Measurements from ENCODE around the gene LYRM9. TPM values are rescaled to one million over a fixed set of nuclear protein-coding genes. Genes with fewer than 3 reads are reported as not detected.

LYRM9 gene
- total and polyA plus RNA-seq, 2 of the 8 experiments (the other 6 are each of a cell fraction or from before 2014, with no cell fraction given): 4.3 to 5.2 TPM

- Histone ChIP-seq H2AK5ac (ENCODE audit: low read depth, low read length) (no peak overlapping the region), H3K27me3 (replicated peaks in 1 of 4; ENCODE audit: control insufficient read depth in 3 of 4, extremely low read depth in 1 of 4, insufficient read depth in 3 of 4, low read length in 3 of 4) (peaks cover 0 to 4% (median 0%) of the 10 kb centered on the region in 4 experiments; a peak in 3 of 7 replicates), H3K27ac (ENCODE audit: low read depth, low read length) (no peak overlapping the region), H4K20me1 (replicated peaks in 1 of 2; ENCODE audit: control insufficient read depth in 1 of 2, insufficient read depth in 2 of 2, low read length in 2 of 2) (no peaks in the 10 kb centered on the region), H3K36me3 (ENCODE audit: control insufficient read depth in 2 of 4, insufficient read depth in 4 of 4, low read length in 3 of 4) (no peaks in the 10 kb centered on the region), H3K23me2 (ENCODE audit: low read depth, low read length) (no peaks in the 10 kb centered on the region), H2BK5ac (ENCODE audit: low read depth, low read length) (no peak overlapping the region), H3K14ac (ENCODE audit: insufficient read length) (no peak overlapping the region), H3K56ac (replicated peaks; ENCODE audit: insufficient read length, low read depth, low read length) (no peak overlapping the region), H3K23ac (ENCODE audit: insufficient read length) (no peak overlapping the region), H2AFZ (ENCODE audit: low read length) (no peak overlapping the region), H2BK120ac (replicated peaks; ENCODE audit: low read depth, low read length) (no peak overlapping the region), H3K9me3 (ENCODE audit: insufficient read depth in 2 of 2, low read depth in 1 of 2, low read length in 1 of 2) (no peaks in the 10 kb centered on the region), H3K4me3 (ENCODE audit: extremely low read depth in 1 of 4, insufficient read depth in 2 of 4, low read depth in 3 of 4, low read length in 4 of 4) (no peak overlapping the region), H4K91ac (replicated peaks; ENCODE audit: insufficient read length, low read length) (no peak overlapping the region), H4K8ac (ENCODE audit: extremely low read depth, insufficient read depth, low read length) (no peak overlapping the region), H3K4ac (replicated peaks; ENCODE audit: insufficient read length, low read depth, low read length) (no peak overlapping the region), H2BK12ac (ENCODE audit: low read depth, low read length) (no peak overlapping the region), H3K9ac (replicated peaks in 1 of 4; ENCODE audit: extremely low read depth in 1 of 4, low read depth in 3 of 4, low read length in 3 of 4) (no peak overlapping the region), H2BK20ac (ENCODE audit: low read length) (no peak overlapping the region), H4K5ac (ENCODE audit: insufficient read length, low read depth, low read length) (no peak overlapping the region), H3K4me1 (replicated peaks in 1 of 4; ENCODE audit: control insufficient read depth in 3 of 4, insufficient read depth in 4 of 4, low read length in 3 of 4) (peaks cover 0 to 5% (median 0%) of the 10 kb centered on the region in 4 experiments; a peak in 3 of 7 replicates), H3K4me2 (ENCODE audit: insufficient read depth in 1 of 2, low read depth in 2 of 2, low read length in 2 of 2) (0 out of 4 replicates have a peak overlapping the region, but pooled peaks of 1 of the 2 experiments have one; percentile 39), H3K79me2 (ENCODE audit: control insufficient read depth in 1 of 2, insufficient read depth in 2 of 2, low read length in 2 of 2) (no peaks in the 10 kb centered on the region), H2BK15ac (ENCODE audit: low read length) (no peak overlapping the region), H3K18ac (ENCODE audit: extremely low read depth, low read length) (no peak overlapping the region), H3K79me1 (ENCODE audit: low read depth, low read length) (no peaks in the 10 kb centered on the region)
- ChIA-PET POLR2A (ENCODE audit: partially characterized antibody) (interaction anchor here (1.1 kb wide), 1 partner anchor 12 kb away, joined by 3 read pairs; the partner anchor contains the start of gene LYRM9), CTCF (ENCODE audit: partially characterized antibody) (interaction anchor here (0.8 kb wide), 1 partner anchor 10 kb away, joined by 3 read pairs; no protein-coding TSS in a partner anchor)
- 85% methylated on average over 5 of the region's 5 CpGs; no CpG with 5 or more reads in 1 of the 2 experiments for WGBS, 2 experiments (ENCODE audit: extremely low coverage in 1 of 2, insufficient coverage in 1 of 2, insufficient read length in 1 of 2, insufficient replicate concordance in 2 of 2, low coverage in 1 of 2, low lambda C conversion rate in 2 of 2, missing lambda C conversion rate in 1 of 2)
- FAIRE-seq: no peak
- no peak for DNase-seq (ENCODE audit: low read depth in 1 of 2, low spot score in 2 of 2)
- TF ChIP-seq, protein P1, sequence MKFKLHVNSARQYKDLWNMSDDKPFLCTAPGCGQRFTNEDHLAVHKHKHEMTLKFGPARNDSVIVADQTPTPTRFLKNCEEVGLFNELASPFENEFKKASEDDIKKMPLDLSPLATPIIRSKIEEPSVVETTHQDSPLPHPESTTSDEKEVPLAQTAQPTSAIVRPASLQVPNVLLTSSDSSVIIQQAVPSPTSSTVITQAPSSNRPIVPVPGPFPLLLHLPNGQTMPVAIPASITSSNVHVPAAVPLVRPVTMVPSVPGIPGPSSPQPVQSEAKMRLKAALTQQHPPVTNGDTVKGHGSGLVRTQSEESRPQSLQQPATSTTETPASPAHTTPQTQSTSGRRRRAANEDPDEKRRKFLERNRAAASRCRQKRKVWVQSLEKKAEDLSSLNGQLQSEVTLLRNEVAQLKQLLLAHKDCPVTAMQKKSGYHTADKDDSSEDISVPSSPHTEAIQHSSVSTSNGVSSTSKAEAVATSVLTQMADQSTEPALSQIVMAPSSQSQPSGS (IDR thresholded peaks at IDR 0.05; ENCODE audit: low read length): no peak
- TF ChIP-seq MAFK (IDR thresholded peaks at IDR 0.05; ENCODE audit: low read depth, low read length) (no peak), CBX5 (IDR thresholded peaks at IDR 0.05; ENCODE audit: low read depth, low read length) (no peak), SIN3A (conservative IDR thresholded peaks at IDR 0.05 in 1 of 2, IDR thresholded peaks at IDR 0.05 in 1 of 2; ENCODE audit: low read depth in 1 of 2, low read length in 2 of 2) (no peak), GABPA (IDR thresholded peaks at IDR 0.05; ENCODE audit: borderline replicate concordance, insufficient read depth, low read length) (no peak), POU5F1 (IDR thresholded peaks at IDR 0.05; ENCODE audit: low read depth, low read length) (no peak), KDM4A (IDR thresholded peaks at IDR 0.05; ENCODE audit: low read depth, low read length, severe bottlenecking) (no peak), POLR2AphosphoS5 (IDR thresholded peaks at IDR 0.05; ENCODE audit: low read depth, low read length) (no peak), YY1 (IDR thresholded peaks at IDR 0.05; ENCODE audit: low read depth, low read length) (no peak), TAF1 (IDR thresholded peaks at IDR 0.05; ENCODE audit: low read depth, low read length) (no peak)
Measured at GRCh38 chr17:27904534-27905446, 11.6 kb upstream of the LYRM9 start.

All from H1 (cell line).